HG02759 (cell line): ENCODE results near the gene CTSF.
"Not testable (repeated sequence)": the region's sequence is repeated elsewhere in the genome, so short reads cannot be mapped to it uniquely, and the experiment has no call there.

Source experiments
- ATAC-seq: cut with Tn5 transposase; IDR thresholded peaks from one replicate; pipeline ENCODE4 v1.9.1; 2021; ENCODE audit warnings: mild to moderate bottlenecking, moderate library complexity; ENCODE audit not compliant: unreplicated experiment

Gene CTSF

GRCh38 chr11:66540598-66540997, 27.8 kb downstream of the CTSF start:
- ATAC-seq: not testable (repeated sequence)

GRCh38 chr11:66539870-66540213, 28.6 kb downstream of the CTSF start:
- no peak for ATAC-seq

GRCh38 chr11:66539170-66539869, 29.1 kb downstream of the CTSF start:
- ATAC-seq: no peak

- no peak for ATAC-seq
Measured at GRCh38 chr11:66532784-66533183, 35.6 kb downstream of the CTSF start.

GRCh38 chr11:66531841-66532240, 36.6 kb downstream of the CTSF start:
- ATAC-seq: no peak

- ATAC-seq: no peak
Measured at GRCh38 chr11:66530927-66531709, 37.3 kb downstream of the CTSF start.

- ATAC-seq: no peak
Measured at GRCh38 chr11:66529655-66530054, 38.8 kb downstream of the CTSF start.

- ATAC-seq: no peak
Measured at GRCh38 chr11:66529069-66529468, 39.3 kb downstream of the CTSF start.

- no peak for ATAC-seq
Measured at GRCh38 chr11:66524304-66525040, 43.9 kb downstream of the CTSF start.

- no peak for ATAC-seq
Measured at GRCh38 chr11:66523611-66524010, 44.8 kb downstream of the CTSF start.
